Measurements from ENCODE around the gene ACBD5.
"Not testable (repeated sequence)": the region's sequence is repeated elsewhere in the genome, so short reads cannot be mapped to it uniquely, and the experiment has no call there.

ACBD5 gene

GRCh38 chr10:27240212-27241009, at the start of gene ACBD5:
TSS of gene ACBD5 (minus strand) at chr10:27240797. CDS start at chr10:27240688, 109 bp downstream.
- DNase-seq: no peak

GRCh38 chr10:27285093-27285492, 44.5 kb upstream of the ACBD5 start:
- no peak for DNase-seq

DNA sequence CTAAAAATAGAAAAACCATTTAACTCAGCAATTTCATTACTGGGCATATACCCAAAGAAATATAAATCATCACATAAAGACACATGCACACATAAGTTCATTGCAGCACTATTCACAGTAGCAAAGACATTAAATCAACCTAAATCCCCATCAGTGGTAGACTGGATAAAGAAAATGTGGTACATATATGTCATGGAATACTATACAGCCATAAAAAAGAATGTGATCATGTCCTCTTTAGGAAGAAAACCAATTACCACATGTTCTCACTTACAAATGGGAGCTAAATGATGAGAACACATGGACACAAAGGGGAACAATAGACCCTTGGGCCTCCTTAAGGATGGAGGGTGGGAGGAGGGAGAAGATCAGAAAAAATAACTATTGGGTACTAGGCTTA, 36.0 kb upstream of the ACBD5 start:
- DNase-seq: no peak

DNA sequence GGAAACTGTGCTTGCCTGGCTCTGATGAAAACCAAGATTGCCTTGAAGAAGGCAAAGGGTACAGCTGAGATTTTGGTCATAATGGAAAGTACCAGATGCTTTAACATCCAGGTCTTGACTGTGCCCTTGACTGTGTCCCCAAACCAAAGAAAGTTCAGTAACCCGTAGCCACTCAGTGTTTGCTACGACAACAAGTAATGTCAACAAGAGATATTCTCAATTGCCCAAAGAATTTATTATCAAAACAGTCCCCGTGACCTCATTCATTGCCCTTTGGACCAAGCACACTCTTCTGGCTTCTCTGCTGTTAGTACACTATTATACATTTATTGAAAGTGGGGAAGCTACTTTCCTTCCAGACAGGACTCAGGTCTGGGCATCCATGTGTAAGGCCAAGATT, 25.4 kb upstream of the ACBD5 start:
- not testable (repeated sequence) for DNase-seq

DNA sequence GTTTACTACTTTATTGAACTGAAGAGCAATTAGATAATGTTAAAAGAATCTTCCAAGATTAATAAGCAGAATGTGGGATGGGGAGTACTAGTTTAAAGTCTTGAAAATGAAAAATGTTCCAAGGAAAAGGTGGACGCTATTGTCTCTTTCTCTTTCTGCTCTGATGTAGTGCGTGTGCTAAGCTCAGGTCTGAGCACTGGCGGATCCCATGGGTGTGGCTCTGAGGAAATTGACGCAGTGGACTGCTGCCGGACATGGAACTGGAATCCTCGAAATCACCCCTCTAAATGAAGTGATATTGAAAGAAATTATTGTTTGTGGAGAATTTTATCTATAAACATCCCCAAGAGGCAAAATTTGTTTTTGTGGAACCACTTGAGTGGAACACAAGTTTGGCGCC, 22.2 kb upstream of the ACBD5 start:
- not testable (repeated sequence) for DNase-seq

DNA sequence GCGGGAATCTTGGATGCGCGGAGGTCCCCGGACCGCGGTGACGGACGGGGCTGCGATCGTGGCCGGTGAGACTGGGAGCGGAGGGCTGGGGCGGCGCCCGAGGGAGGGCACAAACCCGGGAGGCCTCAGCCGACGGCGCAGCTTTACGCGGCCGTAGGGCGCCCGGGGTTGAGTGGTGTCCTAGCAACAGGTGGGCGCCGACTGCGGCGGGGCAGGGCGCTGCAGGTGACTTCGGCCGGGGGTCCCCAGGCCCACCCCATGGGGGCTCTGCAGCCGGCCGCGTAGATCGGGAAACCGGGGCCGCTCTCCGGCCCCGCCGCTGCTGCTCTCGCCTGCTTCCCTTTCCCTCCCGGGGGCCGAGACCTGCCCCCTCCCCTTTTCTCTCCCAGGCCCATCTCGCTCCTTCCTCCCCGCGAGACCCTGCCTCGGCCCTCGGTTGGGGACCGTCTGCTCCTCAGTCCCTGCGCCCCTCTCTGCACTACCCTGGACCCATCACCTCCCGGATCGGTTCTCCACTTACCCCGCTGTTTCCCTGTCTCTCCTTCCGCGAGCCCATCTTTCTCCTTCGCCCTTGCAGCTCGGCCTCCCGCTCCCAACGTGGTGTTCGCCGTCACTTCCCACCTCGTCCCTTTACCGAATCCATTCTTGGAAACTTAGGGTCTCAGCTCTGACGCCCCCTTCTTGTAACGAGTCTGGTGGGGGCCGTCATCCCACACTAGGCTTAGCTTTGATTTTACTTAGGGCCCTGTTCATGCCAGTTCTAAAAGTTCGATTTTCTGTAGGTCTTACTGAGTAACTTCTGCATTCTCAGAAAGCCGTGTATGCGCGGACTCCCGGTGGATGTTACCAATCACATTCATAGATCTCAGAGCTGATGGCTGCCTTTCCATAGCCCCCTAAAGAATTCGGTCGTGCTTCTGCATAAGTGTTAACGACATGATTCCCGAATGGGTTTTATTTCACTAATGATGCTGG, 18.5 kb upstream of the ACBD5 start:
- no peak for DNase-seq

GRCh38 chr10:27258492-27258837, 17.9 kb upstream of the ACBD5 start:
- no peak for DNase-seq

DNA sequence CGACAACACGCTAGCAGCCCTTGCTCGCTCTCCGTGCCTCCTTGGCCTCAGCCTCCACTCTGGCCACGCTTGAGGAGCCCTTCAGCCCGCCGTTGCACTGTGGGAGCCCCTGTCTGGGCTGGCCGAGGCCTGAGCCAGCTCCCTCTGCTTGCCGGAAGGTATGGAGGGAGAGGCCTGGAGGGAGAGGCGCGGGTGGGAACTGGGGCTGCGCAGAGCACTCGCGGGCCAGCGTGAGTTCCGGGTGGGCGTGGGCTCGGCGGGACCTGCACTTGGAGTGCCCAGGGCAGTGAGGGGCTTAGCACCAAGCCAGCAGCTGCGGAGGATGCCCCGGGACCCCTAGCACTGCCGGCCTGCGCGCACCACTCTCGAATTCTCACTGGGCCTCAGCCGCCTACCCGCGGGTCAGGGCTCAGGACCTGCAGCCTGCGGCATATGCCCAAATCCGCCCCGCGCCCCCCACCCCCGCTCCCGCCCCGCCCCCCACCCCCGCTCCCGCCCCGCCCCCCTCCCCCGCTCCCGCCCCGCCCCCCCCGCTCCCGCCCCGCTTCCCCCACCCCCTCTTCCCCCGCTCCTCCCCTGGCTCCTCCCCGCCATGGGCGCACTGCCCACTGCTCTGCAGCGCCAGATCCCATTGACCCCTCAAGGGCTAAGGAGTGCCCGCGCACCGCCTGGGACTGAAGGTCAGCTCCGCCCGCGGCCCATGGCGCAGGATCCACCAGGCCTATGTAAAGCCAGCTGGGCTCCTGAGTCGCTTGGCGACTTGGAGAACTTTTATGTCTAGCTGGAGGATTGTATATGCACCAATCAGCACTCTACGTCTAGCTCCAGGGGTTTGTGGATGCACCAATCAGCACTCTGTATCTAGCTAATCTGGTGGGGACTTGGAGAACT, 15.9 kb upstream of the ACBD5 start:
- no peak for DNase-seq

GRCh38 chr10:27253576-27253975, 13.0 kb upstream of the ACBD5 start:
- no peak for DNase-seq

GRCh38 chr10:27252267-27253000, 11.8 kb upstream of the ACBD5 start:
- DNase-seq: no peak

- DNase-seq: no peak
These were observed 11.0 kb upstream of the ACBD5 start for GRCh38 chr10:27251554-27251953.

DNA sequence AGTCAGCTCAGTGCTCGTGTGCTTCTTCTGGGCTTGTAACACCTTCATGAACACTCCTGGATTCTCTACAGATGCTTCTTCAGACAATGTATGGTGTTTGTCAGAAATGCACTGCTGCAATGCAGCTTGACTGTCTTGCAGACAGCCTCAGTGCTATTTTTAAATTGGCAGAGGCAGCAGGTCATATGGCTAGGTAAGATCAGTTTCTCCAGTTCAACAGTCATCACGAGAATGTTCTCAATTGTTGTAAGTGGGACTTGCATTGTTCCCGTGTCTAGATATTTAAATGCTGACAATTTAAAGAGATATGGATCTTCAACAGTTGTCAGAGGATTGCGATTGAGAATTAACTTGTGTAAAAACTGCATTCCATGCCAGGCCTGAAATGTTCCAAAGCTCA, 7.6 kb upstream of the ACBD5 start:
- DNase-seq: no peak

GRCh38 chr10:27247441-27247840, 6.8 kb upstream of the ACBD5 start:
- no peak for DNase-seq

DNA sequence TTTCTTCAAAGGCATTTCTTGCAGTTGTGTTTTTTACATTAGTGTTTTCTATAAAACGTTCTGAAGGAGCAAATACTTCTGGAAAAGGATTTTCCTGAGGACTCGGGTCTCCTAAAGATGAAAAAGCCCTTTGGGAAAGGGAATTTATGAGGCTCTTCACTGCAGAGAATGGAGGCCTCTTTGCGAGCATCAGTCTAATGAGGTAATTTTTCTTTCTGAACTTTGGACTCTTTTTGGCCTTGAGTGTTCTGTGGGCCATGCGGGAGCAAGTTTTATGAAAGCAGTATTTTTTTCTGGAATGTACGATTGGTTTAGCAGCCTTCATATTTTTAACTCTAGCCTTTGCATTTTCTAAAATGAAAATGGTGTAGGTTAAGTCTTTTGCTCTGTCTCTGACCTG, 6.4 kb upstream of the ACBD5 start:
- no peak for DNase-seq

GRCh38 chr10:27245836-27246235, 5.2 kb upstream of the ACBD5 start:
- no peak for DNase-seq

- DNase-seq: no peak
These were observed 4.4 kb upstream of the ACBD5 start for GRCh38 chr10:27244976-27245375.

DNA sequence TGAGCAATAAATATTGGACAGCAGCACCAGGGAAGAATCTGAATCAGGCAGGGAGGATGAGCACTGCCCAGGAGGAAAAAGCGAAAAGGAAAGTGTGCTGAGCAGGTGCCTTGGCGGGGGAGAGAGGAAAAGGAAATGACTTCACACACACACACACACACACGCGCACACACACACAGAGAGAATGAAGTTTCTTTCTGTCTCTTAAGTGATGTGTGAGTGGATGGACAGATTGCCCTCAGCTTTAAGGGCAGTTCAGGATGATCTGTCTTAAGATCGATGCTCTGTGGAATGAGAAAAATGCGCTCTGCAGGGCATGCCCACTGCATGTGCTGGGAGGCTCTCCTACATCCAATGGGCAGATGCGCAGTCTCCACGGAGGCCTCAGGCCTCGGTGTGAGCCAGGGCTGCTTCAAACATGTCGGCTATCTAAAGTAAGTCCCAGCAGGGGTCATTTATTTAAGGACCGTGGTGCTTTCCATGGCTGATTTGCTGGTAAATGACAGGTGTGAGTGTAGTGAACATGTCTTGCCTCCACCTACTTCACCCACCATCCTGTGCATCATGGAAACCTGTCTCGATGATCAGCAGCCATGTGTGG, 2.5 kb upstream of the ACBD5 start:
- DNase-seq: no peak

- DNase-seq: no peak
These were observed 1.9 kb upstream of the ACBD5 start for GRCh38 chr10:27242473-27242950.

DNA sequence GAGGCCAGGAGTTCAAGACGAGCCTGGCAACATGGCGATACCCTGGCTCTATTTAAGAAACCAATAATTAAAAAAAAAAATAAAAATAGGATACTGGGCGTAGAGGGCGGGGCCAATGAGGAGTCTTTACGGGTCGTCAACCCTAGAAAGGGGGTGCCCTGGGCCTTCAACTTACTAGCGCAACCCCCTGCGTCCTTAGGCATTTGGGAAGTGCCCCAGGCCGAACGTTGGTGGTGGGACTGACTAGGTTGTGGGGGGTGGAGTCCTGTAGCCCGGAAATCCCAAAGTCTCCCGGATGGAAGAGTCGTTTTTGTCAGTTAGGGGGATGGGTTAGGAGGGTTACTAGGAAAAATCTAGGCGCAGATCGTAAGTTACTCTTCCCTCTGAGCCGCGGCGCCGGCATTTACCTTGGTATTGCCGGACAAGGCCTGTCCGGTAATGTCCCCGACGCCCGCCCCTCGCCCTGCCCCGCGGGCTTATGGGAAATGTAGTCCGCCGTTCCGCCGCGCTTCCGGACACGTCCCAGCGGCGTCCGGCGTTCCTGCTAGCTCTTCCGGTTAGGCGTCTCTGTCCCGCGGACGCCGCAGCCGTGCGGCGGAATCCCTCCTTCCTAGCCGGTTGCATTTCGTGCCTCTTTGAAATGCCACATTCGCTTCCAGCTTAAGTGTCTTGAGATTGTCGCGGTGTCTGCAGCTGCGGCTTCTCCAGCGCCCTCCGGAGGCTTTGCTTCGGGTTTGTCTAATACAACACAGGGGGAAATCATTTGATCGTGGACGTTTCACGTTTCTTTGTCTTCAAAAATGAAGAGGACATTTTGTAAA, 1.3 kb upstream of the ACBD5 start:
- DNase-seq: peak; percentile 76

GRCh38 chr10:27241010-27241651, 534 bp upstream of the ACBD5 start:
- DNase-seq: no peak

Data from NCI-H1436 treated with DMSO at 0.1 percent for 48 hours (cell line).